UCSD-AML1 (cell line): ENCODE measurements around the gene TICAM2.

Experiments
- DNase-seq: peaks from one replicate; lab custom pipeline; 2025; ENCODE audit not compliant: unreplicated experiment; lab: John Stamatoyannopoulos, UW

The TICAM2 gene

GRCh38 chr5:115541611-115542010 lies 60.7 kb downstream of the TICAM2 start:
- no peak for DNase-seq

- DNase-seq = no peak
Observed at GRCh38 chr5:115535479-115536035, 66.7 kb downstream of the TICAM2 start.

GRCh38 chr5:115532517-115532916 lies 69.8 kb downstream of the TICAM2 start:
- no peak for DNase-seq

GRCh38 chr5:115531787-115532367 lies 70.4 kb downstream of the TICAM2 start:
- no peak for DNase-seq

- DNase-seq = no peak
Observed at GRCh38 chr5:115531380-115531779, 70.9 kb downstream of the TICAM2 start.

GRCh38 chr5:115530426-115530825 lies 71.9 kb downstream of the TICAM2 start:
- DNase-seq = no peak
